Hepatocyte (in vitro differentiated cells): ENCODE results near the gene ZNF521.

Experiments
- EZH2 ChIP-seq: fragments of 200-600 bp; sonication (generic); IDR thresholded peaks from 2 replicates; pipeline ENCODE4 v1.6.1; 2016; ENCODE audit warnings: antibody characterized with exemption, mild to moderate bottlenecking, borderline replicate concordance
- EZH2phosphoT487 ChIP-seq: fragments of 200-600 bp; sonication (generic); IDR thresholded peaks from one replicate; pipeline ENCODE4 v1.6.1; 2018; ENCODE audit warnings: antibody characterized with exemption, mild to moderate bottlenecking, low read depth, moderate library complexity; ENCODE audit not compliant: unreplicated experiment, severe bottlenecking
- TF ChIP-seq, protein P1 (sequence below): fragments of 200-600 bp; sonication (generic); IDR thresholded peaks from 2 replicates; pipeline ENCODE4 v1.5.1; 2016; ENCODE audit warnings: antibody characterized with exemption, mild to moderate bottlenecking; ENCODE audit not compliant: poor library complexity

- no peak for TF ChIP-seq EZH2
- no peak for TF ChIP-seq EZH2phosphoT487
- TF ChIP-seq, protein P1, sequence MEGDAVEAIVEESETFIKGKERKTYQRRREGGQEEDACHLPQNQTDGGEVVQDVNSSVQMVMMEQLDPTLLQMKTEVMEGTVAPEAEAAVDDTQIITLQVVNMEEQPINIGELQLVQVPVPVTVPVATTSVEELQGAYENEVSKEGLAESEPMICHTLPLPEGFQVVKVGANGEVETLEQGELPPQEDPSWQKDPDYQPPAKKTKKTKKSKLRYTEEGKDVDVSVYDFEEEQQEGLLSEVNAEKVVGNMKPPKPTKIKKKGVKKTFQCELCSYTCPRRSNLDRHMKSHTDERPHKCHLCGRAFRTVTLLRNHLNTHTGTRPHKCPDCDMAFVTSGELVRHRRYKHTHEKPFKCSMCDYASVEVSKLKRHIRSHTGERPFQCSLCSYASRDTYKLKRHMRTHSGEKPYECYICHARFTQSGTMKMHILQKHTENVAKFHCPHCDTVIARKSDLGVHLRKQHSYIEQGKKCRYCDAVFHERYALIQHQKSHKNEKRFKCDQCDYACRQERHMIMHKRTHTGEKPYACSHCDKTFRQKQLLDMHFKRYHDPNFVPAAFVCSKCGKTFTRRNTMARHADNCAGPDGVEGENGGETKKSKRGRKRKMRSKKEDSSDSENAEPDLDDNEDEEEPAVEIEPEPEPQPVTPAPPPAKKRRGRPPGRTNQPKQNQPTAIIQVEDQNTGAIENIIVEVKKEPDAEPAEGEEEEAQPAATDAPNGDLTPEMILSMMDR = no peak
Observed at GRCh38 chr18:25145731-25146511, 206.0 kb downstream of the ZNF521 start.
